ENCODE results near the gene PGPEP1. TPM values are rescaled to one million over a fixed set of nuclear protein-coding genes. Genes with fewer than 3 reads are reported as not detected.
"Not testable (repeated sequence)": the region's sequence is repeated elsewhere in the genome, so short reads cannot be mapped to it uniquely, and the experiment has no call there.

PGPEP1 gene
- total RNA-seq, 4 donors from 2014 or later: 0.83 to 10.1 (median 5.3) TPM

GRCh38 chr19:18401580-18402112 lies 61.2 kb downstream of the PGPEP1 start:
- no peak overlapping the region for H3K4me3 ChIP-seq
- TF ChIP-seq POLR2A (IDR thresholded peaks at IDR 0.05) (peak in 1 of 4 donors; percentile 13), CTCF (IDR thresholded peaks at IDR 0.05) (peak in 4 of 6 experiments; percentile 9 to 47 (median 23))
- peaks cover 0 to 41% (median 9%) of the 10 kb centered on the region in 3 donors for H3K4me1 ChIP-seq
- H3K36me3 ChIP-seq: no peaks in the 10 kb centered on the region
- peak overlapping the region in 3 of 4 donors; percentile 34 to 59 (median 45) for H3K27ac ChIP-seq
- WGBS, 2 donors: 37 to 100% methylated on average over 1 to 6 of the region's 7 CpGs
- no peak for DNase-seq
- no peaks in the 10 kb centered on the region for H3K9me3 ChIP-seq
- H3K27me3 ChIP-seq: peaks cover 0 to 18% (median 2%) of the 10 kb centered on the region in 4 donors
- intact Hi-C loops (cut with DNase I): no loop called here

GRCh38 chr19:18402455-18403248 lies 62.3 kb downstream of the PGPEP1 start:
- WGBS, 2 donors: 72 to 79% methylated on average over 16 to 17 of the region's 18 CpGs
- DNase-seq; H3K36me3 ChIP-seq; H3K27me3 ChIP-seq; H3K4me3 ChIP-seq; intact Hi-C loops (cut with DNase I); H3K9me3 ChIP-seq: not testable (repeated sequence)
- H3K4me1 ChIP-seq: peaks cover 0 to 31% (median 6%) of the 10 kb centered on the region in 3 donors
- TF ChIP-seq POLR2A (IDR thresholded peaks at IDR 0.05): peak in 1 of 4 donors; percentile 9
- H3K27ac ChIP-seq: peak overlapping the region in 2 of 4 donors; percentile 45 to 59

DNA sequence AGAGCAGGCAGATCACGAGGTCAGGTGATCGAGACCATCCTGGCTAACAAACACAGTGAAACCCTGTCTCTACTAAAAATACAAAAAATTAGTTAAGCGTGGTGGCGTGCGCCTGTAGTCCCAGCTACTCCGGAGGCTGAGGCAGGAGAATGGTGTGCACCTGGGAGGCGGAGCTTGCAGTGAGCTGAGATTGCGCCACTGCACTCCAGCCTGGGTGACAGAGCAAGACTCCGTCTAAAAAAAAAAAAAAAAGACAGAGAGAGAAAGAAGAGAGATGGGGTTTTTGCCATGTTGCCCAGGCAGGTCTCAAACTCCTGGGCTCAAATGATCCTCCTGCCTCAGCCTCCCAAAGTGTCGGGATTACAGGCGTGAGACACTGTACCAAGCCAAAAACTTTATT lies 65.4 kb downstream of the PGPEP1 start:
- H3K4me1 ChIP-seq: peaks cover 0 to 20% (median 0%) of the 10 kb centered on the region in 3 donors
- H3K9me3 ChIP-seq; DNase-seq; H3K4me3 ChIP-seq; H3K27ac ChIP-seq; H3K27me3 ChIP-seq; H3K36me3 ChIP-seq; intact Hi-C loops (cut with DNase I): not testable (repeated sequence)
- 81 to 86% methylated on average over 8 to 11 of the region's 11 CpGs for WGBS, 2 donors

DNA sequence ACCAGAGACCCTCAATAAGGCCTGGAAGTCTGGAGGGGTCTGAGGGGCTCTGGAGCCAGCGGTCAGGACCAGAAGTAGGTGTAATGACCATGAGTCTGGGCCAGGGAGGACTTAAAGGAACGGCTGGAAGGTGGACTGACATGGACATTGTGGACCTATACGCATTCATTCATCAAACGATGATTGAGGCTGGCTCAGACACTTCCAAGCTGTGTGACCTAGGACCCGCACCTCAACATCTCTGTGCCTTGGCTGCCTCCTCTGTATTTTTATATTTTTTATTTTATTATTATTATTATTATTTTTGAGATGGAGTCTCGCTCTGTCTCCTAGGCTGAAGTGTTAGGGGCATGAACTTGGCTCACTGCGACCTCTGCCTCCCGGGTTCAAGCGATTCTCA lies 66.4 kb downstream of the PGPEP1 start:
- TF ChIP-seq POLR2A (IDR thresholded peaks at IDR 0.05): no peak
- no peak for TF ChIP-seq CTCF (IDR thresholded peaks at IDR 0.05)
- Histone ChIP-seq H3K27me3 (no peaks in the 10 kb centered on the region), H3K9me3 (no peaks in the 10 kb centered on the region), H3K4me3 (no peak overlapping the region), H3K36me3 (no peaks in the 10 kb centered on the region), H3K4me1 (peaks cover 0 to 15% (median 0%) of the 10 kb centered on the region in 3 donors), H3K27ac (no peak overlapping the region)
- WGBS, 2 donors: 84 to 95% methylated on average over 9 of the region's 9 CpGs
- DNase-seq: no peak
- intact Hi-C loops (cut with DNase I): no loop called here

GRCh38 chr19:18408053-18408476 lies 67.7 kb downstream of the PGPEP1 start:
- Histone ChIP-seq H3K27ac (no peak overlapping the region), H3K4me1 (peaks cover 0 to 10% (median 0%) of the 10 kb centered on the region in 3 donors), H3K27me3 (no peaks in the 10 kb centered on the region), H3K4me3 (no peak overlapping the region), H3K36me3 (no peaks in the 10 kb centered on the region), H3K9me3 (no peaks in the 10 kb centered on the region)
- no peak for DNase-seq
- intact Hi-C loops (cut with DNase I): no loop called here
- WGBS, 2 donors: 25 to 43% methylated on average over 2 to 7 of the region's 10 CpGs
- no peak for TF ChIP-seq POLR2A (IDR thresholded peaks at IDR 0.05)
- peak in 4 of 6 experiments; percentile 12 to 47 (median 34) for TF ChIP-seq CTCF (IDR thresholded peaks at IDR 0.05)

GRCh38 chr19:18412610-18413239 lies 72.3 kb downstream of the PGPEP1 start:
- WGBS, 2 donors: 62 to 77% methylated on average over 12 of the region's 16 CpGs
- H3K4me3 ChIP-seq: no peak overlapping the region
- peaks cover 0 to 24% (median 0%) of the 10 kb centered on the region in 4 donors for H3K27me3 ChIP-seq
- no peaks in the 10 kb centered on the region for H3K9me3 ChIP-seq
- H3K27ac ChIP-seq: no peak overlapping the region
- peaks cover 33 to 48% (median 34%) of the 10 kb centered on the region in 3 donors for H3K4me1 ChIP-seq
- H3K36me3 ChIP-seq: no peaks in the 10 kb centered on the region
- TF ChIP-seq CTCF (IDR thresholded peaks at IDR 0.05) (no peak), POLR2A (IDR thresholded peaks at IDR 0.05) (no peak)
- intact Hi-C loops (cut with DNase I): loop anchor here (5.0 kb wide), 1 partner anchor 60 kb away; no protein-coding TSS in a partner anchor
- DNase-seq: no peak

Data from esophagus squamous epithelium (tissue), 5 donors.